Liver (tissue), 9 donors: ENCODE results near the gene ST8SIA6. TPM values are rescaled to one million over a fixed set of nuclear protein-coding genes. Genes with fewer than 3 reads are reported as not detected.

Source experiments
- DNase-seq: peaks from one replicate; pipeline ENCODE4 v3.0.0-alpha.2; 2017; ENCODE audit warnings: low spot score
- H3K27ac ChIP-seq, 2 donors: one replicate each; pipeline ENCODE4 v1.7.0; 2013; ENCODE audit warnings: inconsistent platforms in 2 of 2, low read length in 2 of 2, control low read depth in 1 of 2, low read depth in 1 of 2, mild to moderate bottlenecking in 1 of 2
- H3K27me3 ChIP-seq, 4 donors: one replicate each; pipeline versions ENCODE4 v1.6.1 to v1.7.0; 2013; ENCODE audit warnings: low read length in 3 of 4, inconsistent platforms in 1 of 4, mild to moderate bottlenecking in 1 of 4, moderate library complexity in 1 of 4; ENCODE audit not compliant: control insufficient read depth in 4 of 4, insufficient read depth in 4 of 4
- H3K36me3 ChIP-seq, 4 donors: one replicate each; pipeline versions ENCODE4 v1.6.1 to v1.7.0; 2013; ENCODE audit warnings: low read length in 3 of 4, mild to moderate bottlenecking in 3 of 4, low read depth in 1 of 4, moderate library complexity in 1 of 4; ENCODE audit not compliant: control insufficient read depth in 4 of 4, insufficient read depth in 3 of 4
- H3K4me1 ChIP-seq, 4 donors: one replicate each; pipeline versions ENCODE4 v1.6.1 to v1.7.0; 2013; ENCODE audit warnings: low read length in 3 of 4, mild to moderate bottlenecking in 3 of 4, moderate library complexity in 1 of 4; ENCODE audit not compliant: control insufficient read depth in 4 of 4, insufficient read depth in 4 of 4
- H3K4me3 ChIP-seq, 3 donors: one replicate each; pipeline versions ENCODE4 v1.6.1 to v1.7.0; 2013; ENCODE audit warnings: low read length in 3 of 3, control low read depth in 1 of 3, low read depth in 1 of 3, mild to moderate bottlenecking in 1 of 3
- H3K9ac ChIP-seq, 2 donors: one replicate each; pipeline ENCODE4 v1.7.0; 2013; ENCODE audit warnings: low read length in 2 of 2, mild to moderate bottlenecking in 2 of 2, moderate library complexity in 2 of 2, control low read depth in 1 of 2, low read depth in 1 of 2
- H3K9me3 ChIP-seq, 4 donors: one replicate each; pipeline versions ENCODE4 v1.6.1 to v1.7.0; 2013; ENCODE audit warnings: low read length in 3 of 4; ENCODE audit not compliant: control insufficient read depth in 4 of 4
- ATF3 ChIP-seq: IDR thresholded peaks from 2 replicates; pipeline ENCODE4 v1.6.1; 2016; ENCODE audit warnings: antibody characterized with exemption
- CTCF ChIP-seq: fragments of 150-350 bp; IDR thresholded peaks from 2 replicates; pipeline ENCODE4 v1.5.1; 2017; ENCODE audit warnings: improper control_type of control experiment, low read depth, low read length; ENCODE audit not compliant: missing input control
- EGR1 ChIP-seq, 2 donors: IDR thresholded peaks; 2 replicates each; pipeline ENCODE4 v1.6.1; 2016 to 2018; ENCODE audit warnings: antibody characterized with exemption in 2 of 2, low read depth in 2 of 2
- FOXA1 ChIP-seq: IDR thresholded peaks from 2 replicates; pipeline ENCODE4 v1.6.1; 2016; ENCODE audit warnings: antibody characterized with exemption
- GABPA ChIP-seq, 2 donors: IDR thresholded peaks in 1 of 2; conservative IDR thresholded peaks in 1 of 2; 2 replicates each; pipeline ENCODE4 v1.6.1; 2016; ENCODE audit warnings: antibody characterized with exemption in 2 of 2, mild to moderate bottlenecking in 1 of 2, moderate library complexity in 1 of 2
- HNF4A ChIP-seq, 2 donors: conservative IDR thresholded peaks; 2 replicates each; pipeline ENCODE4 v1.6.1; 2016; ENCODE audit warnings: antibody characterized with exemption in 2 of 2, mild to moderate bottlenecking in 2 of 2
- JUND ChIP-seq, 2 donors: IDR thresholded peaks; 2 replicates each; pipeline ENCODE4 v1.6.1; 2016; ENCODE audit warnings: antibody characterized with exemption in 2 of 2
- MAX ChIP-seq: IDR thresholded peaks from 2 replicates; pipeline ENCODE4 v1.6.1; 2016; ENCODE audit warnings: antibody characterized with exemption
- NR2F2 ChIP-seq: IDR thresholded peaks from 2 replicates; pipeline ENCODE4 v1.6.1; 2016; ENCODE audit warnings: antibody characterized with exemption
- RAD21 ChIP-seq, 2 donors: IDR thresholded peaks; 2 replicates each; pipeline ENCODE4 v1.6.1; 2016; ENCODE audit warnings: antibody characterized with exemption in 2 of 2, mild to moderate bottlenecking in 2 of 2
- REST ChIP-seq: IDR thresholded peaks from 2 replicates; pipeline ENCODE4 v1.6.1; 2016; ENCODE audit warnings: antibody characterized with exemption, mild to moderate bottlenecking
- RXRA ChIP-seq, 2 donors: IDR thresholded peaks; 2 replicates each; pipeline ENCODE4 v1.6.1; 2017 to 2018; ENCODE audit warnings: antibody characterized with exemption in 2 of 2, mild to moderate bottlenecking in 1 of 2
- SP1 ChIP-seq: IDR thresholded peaks from 2 replicates; pipeline ENCODE4 v1.6.1; 2018; ENCODE audit warnings: antibody characterized with exemption, mild to moderate bottlenecking
- TAF1 ChIP-seq: conservative IDR thresholded peaks from 2 replicates; pipeline ENCODE4 v1.6.1; 2016; ENCODE audit warnings: antibody characterized with exemption, mild to moderate bottlenecking
- YY1 ChIP-seq: IDR thresholded peaks from 2 replicates; pipeline ENCODE4 v1.6.1; 2016; ENCODE audit warnings: antibody characterized with exemption, mild to moderate bottlenecking
- ZBTB33 ChIP-seq: IDR thresholded peaks from 2 replicates; pipeline ENCODE4 v1.6.1; 2016; ENCODE audit warnings: antibody characterized with exemption
- WGBS: extraction: QIAGEN DNeasy Blood & Tissue Kit; methylation state at CpG from one replicate; pipeline ENCODE4 v1.1.7; 2013; 5-methylcytosine and 5-hydroxymethylcytosine counted together
- polyA plus RNA-seq, 2 donors: library from polyadenylated mRNA; stranded (reverse) in 1 of 2; unstranded in 1 of 2; fragments of 200-250 nt in 1 of 2; fragments of >200 nt in 1 of 2; fragmentation: Nextera tagmentation in 1 of 2; extraction: Ambion mirVana in 1 of 2; gene quantifications; one replicate each; pipeline versions ENCODE4 v1.2.1 to v1.2.3, GENCODE V29; 2013 to 2015
- total RNA-seq, 2 donors: library from RNA; depleted of rRNA; stranded (reverse); fragments of >200 nt; gene quantifications; one replicate each; pipeline ENCODE4 v1.2.3, GENCODE V29; 2014
- donor health status: healthy.
- donor health status: healthy.
- donor health status: healthy.
- donor health status: healthy.
- donor health status: healthy.

Gene ST8SIA6
- total and polyA plus RNA-seq, 4 donors, result 0.53 to 5.8 (median 1.0) TPM

- 66% methylated on average over 5 of the region's 5 CpGs for WGBS
Measured at GRCh38 chr10:17426263-17426750, 28.1 kb downstream of the ST8SIA6 start.

More at GRCh38 chr10:17426263-17426750, 28.1 kb downstream of the ST8SIA6 start:
- H3K27me3 ChIP-seq, result peaks cover 0 to 6% (median under 1%) of the 10 kb centered on the region in 4 donors
- no peak for DNase-seq
- H3K4me3 ChIP-seq, result no peak overlapping the region
- peaks cover 0 to 2% (median 0%) of the 10 kb centered on the region in 4 donors for H3K4me1 ChIP-seq
- TF ChIP-seq ATF3 (no peak), NR2F2 (no peak), MAX (no peak), REST (no peak), YY1 (no peak), GABPA (IDR thresholded peaks at IDR 0.05 in 1 of 2, conservative IDR thresholded peaks at IDR 0.05 in 1 of 2) (no peak), FOXA1 (no peak), CTCF (no peak), RXRA (IDR thresholded peaks at IDR 0.05) (no peak), TAF1 (no peak), JUND (IDR thresholded peaks at IDR 0.05) (no peak), SP1 (no peak), EGR1 (IDR thresholded peaks at IDR 0.05; ENCODE audit: low read depth in 2 of 2) (no peak), RAD21 (IDR thresholded peaks at IDR 0.05) (no peak), HNF4A (conservative IDR thresholded peaks at IDR 0.05) (no peak), ZBTB33 (no peak)
- H3K9me3 ChIP-seq, result no peaks in the 10 kb centered on the region
- H3K9ac ChIP-seq, result no peak overlapping the region
- no peak overlapping the region for H3K27ac ChIP-seq
- no peaks in the 10 kb centered on the region for H3K36me3 ChIP-seq
